Left renal pelvis (tissue), 4 donors: ENCODE results near the gene PDIA5. TPM values are rescaled to one million over a fixed set of nuclear protein-coding genes. Genes with fewer than 3 reads are reported as not detected.

Experiments
- DNase-seq, 4 donors: peaks; one replicate each; pipeline ENCODE4 v3.0.0-alpha.2; 2013; ENCODE audit warnings: low read depth in 4 of 4, low spot score in 3 of 4
- polyA plus RNA-seq, 4 donors: library from polyadenylated mRNA; unstranded; fragments of 120-200 nt; gene quantifications; one replicate each; pipeline ENCODE4 v1.2.1, GENCODE V29; 2013; ENCODE audit not compliant: insufficient read length in 4 of 4

Gene PDIA5
- polyA plus RNA-seq, 4 donors: 27.0 to 35.6 (median 33.5) TPM

DNA sequence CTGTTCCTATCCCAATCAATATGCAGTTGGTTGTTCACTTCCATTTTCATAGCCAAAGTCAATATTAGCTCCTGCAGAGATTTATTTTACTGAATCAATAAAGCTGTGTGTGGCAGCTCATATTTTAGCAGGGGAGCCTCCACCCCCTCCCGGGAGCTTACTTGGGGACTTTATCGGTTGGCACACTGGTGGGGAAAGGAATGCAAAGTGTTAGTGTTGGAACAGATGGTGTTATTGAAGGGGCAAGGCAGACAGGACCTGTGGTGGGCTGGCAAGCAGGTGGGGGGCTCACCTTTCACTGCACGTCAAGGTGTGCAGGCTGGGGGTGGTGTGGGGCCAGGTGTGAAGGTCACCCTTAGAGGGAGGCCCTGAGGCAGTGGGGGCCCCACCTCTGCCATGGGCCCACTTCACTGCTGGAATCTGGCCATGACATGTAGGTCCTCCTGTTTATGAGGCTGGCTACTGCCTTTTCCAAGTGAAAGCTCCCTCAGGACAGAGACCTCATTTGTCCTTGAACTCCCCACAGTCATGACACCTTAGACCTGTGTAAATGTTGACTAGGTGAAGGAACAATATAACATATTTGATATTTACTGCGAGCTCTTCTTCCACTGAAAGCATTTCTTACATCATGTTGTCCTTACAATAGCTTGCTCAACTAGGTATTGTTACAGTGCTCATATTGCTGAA is 90.9 kb downstream of the PDIA5 start:
- no peak for DNase-seq

DNA sequence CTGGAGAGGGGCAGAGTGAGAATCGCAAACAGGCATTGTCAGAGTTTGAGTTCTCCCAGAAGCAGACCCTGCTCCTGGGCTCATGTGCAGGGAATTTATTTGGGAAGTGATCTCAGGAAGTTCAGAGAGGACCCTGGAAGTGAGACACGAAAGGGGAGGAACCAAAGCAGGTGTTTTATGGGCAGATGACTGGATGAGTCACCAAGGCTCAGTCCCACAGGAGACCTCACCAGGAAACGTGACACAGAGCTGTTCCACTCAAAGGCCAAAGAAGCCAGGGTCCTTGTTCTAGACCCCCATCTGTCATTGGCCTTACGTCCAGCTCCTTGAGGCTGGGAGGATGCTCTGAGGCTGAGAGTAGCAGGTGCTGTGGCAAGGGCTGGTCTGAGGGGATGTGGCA is 91.5 kb downstream of the PDIA5 start:
- no peak for DNase-seq

DNA sequence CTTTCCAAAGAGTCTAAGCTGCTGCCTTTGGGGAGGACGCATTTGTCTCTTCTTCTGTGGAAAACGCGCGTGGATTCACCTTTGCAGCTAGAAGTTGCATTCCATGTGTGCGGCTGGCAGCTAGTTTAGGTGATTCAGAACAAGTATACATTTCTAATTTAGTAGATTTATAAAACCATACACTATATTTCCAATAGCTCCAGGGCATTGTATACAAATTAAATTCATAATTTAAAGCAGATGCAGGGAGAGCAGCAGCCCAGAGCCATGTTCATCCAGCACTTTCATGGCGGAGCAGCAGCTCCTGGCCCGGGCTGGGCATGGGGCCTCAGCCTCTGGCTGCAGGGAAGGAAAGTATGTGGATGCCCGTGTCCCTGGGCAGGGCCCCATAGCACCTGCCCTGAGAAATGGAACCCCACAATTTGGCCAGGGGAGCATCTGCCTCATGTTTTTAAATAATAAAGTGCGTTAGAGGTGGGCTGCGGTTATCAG is 92.1 kb downstream of the PDIA5 start:
- no peak for DNase-seq

DNA sequence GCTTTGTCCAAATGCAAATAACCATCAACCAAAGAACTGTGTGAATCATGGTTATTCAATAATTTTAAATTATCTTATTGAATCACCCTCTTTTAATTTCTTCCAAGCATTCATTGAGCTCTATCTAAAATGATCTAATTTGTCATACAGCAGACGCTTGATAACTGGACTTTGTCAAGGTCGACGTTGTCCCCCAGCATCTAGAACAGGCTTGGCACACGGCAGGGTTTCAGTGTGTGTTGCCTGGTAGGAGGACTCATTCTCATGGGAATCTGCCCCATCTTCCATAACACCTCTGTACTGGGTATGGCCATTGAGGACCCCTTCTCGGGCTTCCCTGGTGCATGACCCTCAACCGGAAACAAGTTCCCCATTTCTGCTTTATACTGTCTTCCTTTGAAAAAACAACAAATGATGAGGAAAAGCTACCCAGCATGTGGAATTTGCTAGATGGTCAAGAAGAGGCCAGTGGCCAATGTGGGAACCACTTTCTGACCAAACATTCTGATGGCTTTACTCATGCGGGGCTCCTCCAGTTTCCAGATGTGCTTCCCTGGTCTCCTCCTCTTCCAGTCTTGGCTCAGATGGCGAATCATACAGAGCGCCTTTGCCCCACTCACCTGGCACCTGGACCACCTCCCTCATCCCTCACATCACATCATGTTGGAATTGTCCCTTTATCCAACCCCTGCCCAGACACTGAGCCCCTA is 93.3 kb downstream of the PDIA5 start:
- no peak for DNase-seq

DNA sequence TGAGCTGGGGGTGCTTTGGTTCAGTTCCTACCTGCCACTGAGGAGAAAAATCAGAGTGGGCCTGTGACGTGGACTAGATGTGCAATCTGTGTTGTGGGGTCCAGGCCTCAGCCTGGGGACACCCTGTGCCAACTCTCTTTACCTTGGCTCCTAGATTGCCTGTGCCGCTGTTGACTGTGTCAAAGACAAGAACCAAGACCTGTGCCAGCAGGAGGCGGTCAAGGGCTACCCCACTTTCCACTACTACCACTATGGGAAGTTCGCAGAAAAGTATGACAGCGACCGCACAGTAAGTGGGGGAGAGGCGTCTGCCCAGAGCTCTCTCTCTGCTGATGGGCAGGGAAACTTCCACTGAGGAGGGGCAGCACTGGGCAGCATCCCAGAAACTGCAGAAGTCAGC is 94.3 kb downstream of the PDIA5 start:
- no peak for DNase-seq

DNA sequence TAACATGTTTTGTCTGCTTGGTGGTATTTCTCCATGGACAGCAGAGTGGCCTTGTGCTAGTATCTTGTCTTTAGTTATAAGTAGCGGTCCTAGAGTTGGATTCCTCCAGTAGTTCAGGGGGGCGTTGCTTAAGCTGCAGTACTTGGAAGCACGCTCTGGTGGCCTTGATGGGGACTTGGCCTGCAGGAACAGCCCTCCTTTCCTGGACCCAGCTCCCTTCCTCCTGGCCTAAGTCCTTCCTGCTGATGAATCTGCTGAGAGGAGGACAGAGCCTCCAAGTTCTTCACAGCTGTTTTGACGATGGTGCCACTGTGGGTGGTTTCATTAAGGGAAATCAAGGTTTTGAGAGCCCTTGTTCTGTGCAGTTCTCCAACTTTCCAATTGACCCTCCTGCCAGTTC is 96.3 kb downstream of the PDIA5 start:
- no peak for DNase-seq

DNA sequence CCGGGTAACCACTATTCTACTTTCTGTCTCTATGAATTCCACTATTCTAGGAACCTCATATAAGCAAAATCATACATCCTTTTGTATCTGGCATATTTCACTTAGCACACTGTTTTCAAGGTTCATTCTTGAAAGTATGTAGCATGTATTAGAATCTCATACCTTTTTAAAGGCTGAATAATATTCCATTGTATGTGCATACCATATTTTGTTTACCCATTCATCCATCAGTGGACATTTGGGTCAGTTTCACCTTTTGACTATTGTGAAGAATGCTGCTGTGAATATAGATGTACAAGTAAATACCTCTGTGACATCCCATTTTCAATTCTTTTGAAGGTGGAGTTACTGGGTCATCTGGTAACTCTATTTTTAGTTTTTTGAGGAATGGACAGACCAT is 98.3 kb downstream of the PDIA5 start:
- no peak for DNase-seq

DNA sequence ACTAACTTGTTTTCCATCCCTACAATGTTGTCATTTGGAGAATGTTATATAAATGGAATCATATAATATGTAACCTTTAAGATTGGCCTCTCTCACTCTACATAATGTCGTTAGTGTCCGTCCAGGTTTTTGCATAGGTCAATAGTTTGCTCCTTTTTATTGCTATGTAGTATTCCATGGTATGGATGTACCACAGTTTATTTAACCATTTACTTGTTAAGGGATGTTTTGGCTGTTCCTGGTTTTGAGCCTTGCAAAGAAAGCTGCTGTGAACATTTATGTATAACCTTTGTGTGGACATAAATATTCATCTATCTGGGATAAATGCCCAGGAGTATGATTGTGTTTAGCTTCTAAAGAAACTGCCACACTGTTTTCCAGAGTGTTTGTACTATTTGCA is 100.9 kb downstream of the PDIA5 start:
- DNase-seq: no peak

DNA sequence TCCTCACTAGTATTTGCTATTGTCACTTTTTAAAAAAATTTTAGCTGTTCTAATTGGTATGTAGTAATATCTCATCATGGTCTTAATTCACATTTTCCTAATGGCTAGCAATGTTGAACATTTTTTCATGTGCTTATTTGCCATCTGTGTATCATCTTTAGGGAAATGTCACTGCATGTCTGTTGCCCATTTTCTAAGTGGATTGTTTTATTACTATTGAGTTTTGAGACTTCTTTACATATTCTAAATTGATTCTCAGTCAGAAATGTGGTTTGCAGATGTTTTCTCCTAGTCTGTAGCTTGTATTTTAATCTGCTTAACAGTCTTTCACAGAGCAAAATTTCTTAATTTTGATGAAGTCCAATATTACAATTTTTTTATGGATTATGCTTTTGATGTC is 101.3 kb downstream of the PDIA5 start:
- DNase-seq: no peak

DNA sequence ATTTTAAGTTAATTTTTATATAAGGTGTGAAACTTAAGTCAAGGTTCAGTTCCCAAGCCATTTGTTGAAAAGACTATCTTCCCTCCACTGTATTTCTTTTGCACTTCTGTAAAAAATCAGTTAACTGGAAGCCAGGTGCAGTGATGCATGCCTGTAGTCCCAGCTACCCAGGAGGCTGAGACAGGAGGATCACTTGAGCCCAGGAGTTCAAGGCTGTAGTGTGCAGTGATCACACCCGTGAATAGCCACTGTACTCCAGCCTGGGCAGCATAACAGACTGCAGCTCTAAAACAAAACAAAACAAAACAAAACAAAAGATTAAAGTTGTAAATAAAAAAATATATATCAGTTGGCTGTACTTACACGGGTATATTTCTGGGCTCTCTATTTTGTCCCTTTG is 101.8 kb downstream of the PDIA5 start:
- no peak for DNase-seq

DNA sequence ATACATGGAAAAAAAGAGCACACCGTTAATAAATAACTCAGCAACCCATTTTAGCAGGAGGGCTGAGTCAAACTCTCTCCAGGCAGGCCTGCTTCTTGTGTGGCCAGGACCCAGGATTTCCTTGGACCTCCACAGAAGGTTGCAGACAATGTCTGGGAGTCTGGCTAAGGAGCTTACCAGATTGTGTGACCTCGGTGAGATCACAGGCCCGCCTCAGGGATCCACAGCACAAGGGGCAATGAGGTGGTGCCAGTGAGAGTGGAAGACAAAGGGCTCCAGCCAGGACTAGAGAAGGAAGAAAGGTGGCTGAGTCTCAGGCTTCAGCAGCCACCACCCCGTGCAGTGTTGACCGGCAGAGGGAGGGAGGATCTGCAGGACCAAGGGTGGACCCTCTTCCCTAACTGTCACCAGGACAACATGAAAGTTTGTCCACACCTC is 102.7 kb downstream of the PDIA5 start:
- DNase-seq: no peak

DNA sequence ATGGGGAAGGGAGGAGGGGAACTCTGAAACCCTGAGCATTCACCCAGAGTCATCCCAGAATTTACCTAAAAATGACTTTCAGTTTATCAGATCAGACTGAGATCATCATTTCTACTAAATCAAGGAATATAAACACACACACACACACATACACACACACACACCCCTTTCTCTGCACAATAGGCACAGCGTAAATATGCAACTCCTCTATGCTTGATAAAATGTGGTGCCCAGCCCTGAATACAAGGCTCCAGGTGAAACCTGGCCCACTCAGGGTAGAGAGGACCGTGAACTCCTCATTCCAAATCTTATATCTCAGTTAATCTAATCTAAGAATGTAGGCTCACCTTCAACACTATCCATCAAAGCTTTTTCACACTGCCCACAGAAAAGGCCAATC is 103.1 kb downstream of the PDIA5 start:
- no peak for DNase-seq

DNA sequence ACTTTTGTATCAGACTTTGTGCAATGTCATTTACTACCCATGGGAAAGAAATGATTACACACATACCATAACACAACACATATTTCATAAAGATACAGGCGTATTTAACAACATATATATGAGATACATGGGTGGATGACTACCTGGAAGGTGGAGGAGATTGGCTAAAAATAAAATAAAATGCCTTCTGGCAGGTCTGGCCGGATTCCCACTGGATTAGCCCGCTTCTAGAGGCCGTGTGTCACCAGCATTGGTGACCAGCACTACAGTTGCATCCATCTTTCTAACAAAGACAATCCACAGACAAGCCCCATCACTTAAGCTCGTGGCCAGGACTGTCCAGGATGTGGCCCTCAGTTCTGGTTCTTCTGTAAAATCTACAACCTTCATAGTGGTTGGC is 114.0 kb downstream of the PDIA5 start:
- DNase-seq: no peak

DNA sequence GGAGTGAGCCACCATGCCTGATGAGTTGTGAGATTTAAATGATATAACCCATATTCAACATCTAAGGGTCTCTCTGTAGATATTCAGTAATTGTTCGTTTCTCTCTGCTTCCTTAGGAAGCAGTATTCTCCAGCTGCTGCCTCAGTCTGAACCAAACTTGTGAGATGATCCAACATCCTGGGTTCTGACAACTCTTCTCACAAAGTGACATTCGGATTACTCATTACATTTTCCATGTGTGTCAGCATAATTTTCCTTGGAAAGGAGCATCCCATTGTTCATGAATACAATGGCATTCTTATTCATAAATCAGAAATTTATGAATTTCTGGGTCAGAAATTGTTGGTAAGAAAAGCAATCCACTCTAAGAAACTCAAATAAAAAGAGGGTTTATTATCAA is 119.9 kb downstream of the PDIA5 start:
- no peak for DNase-seq

DNA sequence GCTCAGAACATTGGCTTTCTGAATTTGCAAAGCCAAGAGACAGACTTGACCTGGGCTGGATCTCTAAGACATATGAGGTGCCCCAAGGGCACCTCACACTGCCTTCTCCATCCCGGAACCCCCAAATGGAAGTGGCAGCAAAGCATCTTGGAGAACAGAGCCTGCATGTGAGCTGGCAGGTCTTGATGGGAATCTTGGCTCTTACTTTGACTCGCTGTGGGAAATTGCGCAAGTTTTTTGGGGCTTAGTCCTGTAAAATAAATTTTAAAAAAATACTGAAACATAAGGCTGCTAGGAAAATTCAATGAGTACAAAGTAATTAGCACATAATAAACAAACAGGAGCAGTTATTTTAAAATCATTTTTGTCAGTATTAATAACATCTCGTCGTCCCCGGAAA is 121.2 kb downstream of the PDIA5 start:
- no peak for DNase-seq

DNA sequence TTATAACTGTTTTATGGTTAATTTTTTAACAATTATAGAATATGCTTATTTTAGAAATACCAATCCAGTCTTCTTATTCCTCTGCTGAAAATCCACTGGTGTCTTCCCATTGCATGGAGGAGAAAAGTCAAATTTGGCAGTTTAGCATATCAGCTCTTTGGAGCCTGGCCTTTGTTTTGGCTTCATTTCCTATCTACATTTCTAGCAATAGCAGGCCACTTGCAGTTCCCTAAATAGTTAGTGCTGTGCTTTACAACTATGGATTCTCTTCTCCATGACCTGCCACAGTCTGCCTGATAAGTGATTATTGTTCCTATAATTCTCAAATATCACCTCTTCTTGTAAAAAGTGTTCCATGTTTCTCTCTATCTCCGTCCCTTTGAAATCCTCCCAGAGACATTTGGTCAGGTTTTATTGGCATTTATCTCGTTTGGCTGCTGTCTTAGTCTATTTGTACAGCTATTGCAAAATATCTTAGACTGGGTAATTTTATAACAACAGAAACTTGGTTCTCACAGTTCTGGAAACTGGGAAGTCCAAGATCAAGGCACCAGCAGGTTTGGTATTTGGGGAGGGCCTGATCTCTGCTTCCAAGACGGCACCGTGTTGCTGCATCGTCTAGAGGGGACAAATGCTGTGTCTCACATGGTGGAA is 126.8 kb downstream of the PDIA5 start:
- no peak for DNase-seq

DNA sequence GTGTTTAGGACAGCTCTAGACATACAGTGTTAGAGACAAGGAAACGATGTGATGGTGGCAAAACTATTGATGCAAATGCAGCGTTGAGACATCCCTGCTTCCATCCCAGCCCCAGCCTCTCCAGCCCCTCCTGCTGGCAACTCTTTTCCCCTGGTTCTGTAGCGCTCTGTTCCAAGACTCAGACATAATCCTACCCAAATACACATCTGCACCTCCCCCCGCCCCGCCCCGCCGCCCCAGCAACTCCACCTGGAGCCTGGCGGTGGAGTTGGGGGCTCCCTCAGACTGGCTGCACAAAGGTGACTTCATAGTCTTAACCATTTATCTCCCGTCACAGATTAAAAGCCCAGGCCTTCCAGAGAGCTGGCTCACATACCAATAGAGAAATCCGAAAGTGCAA is 127.7 kb downstream of the PDIA5 start:
- peak in 1 of 4 donors; percentile 2 for DNase-seq

DNA sequence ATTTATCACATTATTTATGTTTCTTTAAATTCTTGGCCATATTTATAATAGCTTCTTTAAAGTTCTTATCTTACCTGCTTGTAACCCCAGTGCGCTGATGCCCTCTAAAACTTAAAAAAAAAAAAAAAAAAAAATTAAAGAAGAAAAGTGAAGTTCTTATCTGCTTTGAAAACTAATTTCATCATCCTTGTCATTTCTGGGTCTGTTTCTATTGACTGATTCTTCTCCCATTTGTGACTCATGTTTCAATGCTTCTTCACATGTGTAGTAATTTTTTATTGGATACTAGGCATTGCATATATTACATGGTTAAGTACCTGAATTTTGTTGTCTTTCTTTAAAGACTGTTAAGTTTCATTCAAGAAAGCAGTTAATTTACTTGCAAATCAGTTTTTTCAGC is 131.5 kb downstream of the PDIA5 start:
- no peak for DNase-seq

DNA sequence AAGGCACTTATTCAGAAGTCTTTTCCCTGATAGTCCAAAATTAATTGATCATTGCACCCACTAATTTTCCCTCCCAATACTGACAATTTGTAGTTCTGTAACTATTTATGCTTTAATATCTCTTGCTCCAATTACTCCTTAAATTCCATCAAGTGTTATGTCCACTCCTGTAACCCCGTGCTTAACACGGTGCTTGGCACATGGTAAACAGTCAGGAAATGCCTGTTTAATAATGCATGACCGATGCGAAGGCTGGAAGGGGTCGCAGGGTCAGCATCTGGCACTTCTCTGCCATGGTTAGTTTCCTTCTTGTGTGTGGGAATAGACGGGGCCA is 134.4 kb downstream of the PDIA5 start:
- DNase-seq: no peak

DNA sequence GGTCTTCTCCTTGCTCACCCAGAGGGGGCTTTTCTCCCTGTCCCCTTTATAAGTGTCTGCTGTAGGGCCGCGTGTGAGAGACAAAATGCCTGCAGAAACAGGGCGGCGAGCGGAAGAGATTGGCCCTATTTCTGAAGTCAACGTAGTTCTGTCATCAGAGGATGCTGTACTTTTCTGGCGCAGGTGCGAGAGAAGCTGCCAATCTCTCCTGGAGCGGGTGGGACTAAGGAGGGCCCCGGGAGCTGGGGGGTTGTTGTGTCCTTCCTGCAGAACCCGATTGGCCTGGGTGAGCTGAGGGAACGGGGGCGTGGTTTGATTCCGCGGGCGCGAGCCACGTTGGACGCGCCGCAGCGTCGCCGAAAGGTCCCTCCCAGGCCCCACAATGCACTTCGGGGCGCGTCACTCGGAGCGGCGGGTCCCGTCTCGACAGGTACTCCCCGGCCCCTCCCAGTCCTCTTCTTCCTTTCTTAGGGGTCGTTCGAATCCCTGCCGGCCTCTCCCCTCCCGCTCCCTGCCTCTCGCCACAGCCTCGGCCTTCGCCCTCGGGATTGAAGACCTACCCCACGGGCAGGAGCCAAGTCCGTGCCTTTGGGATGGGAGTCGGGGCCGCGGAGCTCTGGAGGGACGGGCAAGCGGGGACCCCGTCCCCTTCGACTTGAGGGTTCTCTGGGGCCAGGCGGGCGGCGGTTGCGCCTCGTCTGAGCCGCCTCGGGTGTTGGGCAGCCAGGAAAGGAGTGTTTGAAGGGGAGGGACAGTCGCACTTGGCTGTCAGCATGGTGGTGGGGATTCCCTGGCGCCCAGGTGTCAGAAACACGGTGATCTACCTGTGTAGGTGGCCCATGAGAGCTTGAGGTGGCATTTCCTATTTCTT is 135.0 kb downstream of the PDIA5 start, which contains the start of gene SEC22A:
TSS of gene SEC22A (plus strand) at position 387 of the 871 bp plus-strand sequence. CDS start 7,275 bp downstream, outside the sequence.
- DNase-seq: peak; percentile 86 to 90 (median 86)

DNA sequence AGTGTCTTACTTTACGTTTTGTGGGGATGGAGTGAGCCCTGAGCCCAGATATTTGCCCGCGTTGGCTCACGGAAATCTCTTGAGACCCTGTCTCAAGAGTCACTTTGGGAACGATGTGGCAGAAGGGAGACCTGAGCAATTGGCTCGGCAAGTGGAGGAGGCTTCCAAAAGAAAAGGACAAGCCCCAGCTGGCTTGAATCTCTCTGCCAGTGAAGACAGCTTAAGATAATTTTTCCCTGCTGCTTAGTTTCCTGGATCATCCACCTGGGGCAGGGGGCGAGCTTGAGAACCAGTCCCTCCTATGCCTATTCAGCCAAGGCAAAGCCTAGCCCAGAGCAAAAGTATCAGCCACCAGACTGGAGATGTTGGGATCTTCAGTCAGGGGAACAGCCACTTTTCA is 135.6 kb downstream of the PDIA5 start:
- peak in 1 of 4 donors; percentile 4 for DNase-seq
